ENCODE results near the gene LRRC32.
"Not testable (repeated sequence)": the region's sequence is repeated elsewhere in the genome, so short reads cannot be mapped to it uniquely, and the experiment has no call there.

The LRRC32 gene

DNA sequence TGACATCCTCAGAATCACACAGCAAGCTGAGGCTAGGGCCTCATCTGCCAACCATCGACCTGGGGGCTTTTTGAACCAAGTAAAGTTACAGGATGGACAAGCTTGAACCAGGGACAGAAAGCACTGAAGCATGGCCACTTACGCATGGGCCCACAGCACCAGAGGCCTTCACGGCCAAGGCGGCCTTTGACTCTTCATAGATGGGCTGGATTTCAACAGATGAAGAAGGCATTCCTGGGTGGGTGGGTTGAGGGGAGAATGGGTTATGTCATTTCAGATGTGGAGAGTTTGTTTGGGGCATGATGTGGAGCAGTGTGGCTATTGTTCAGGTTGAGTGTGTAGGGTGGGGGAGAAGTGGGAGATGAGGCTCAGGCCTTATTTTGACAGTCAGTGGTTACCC lies 60.2 kb downstream of the LRRC32 start:
- H3K4me3 ChIP-seq (ENCODE audit: low read length, poor library complexity, severe bottlenecking): no peak overlapping the region
- H3K9me2 ChIP-seq (replicated peaks; ENCODE audit: low read depth, low read length): no peaks in the 10 kb centered on the region
- H3K4me2 ChIP-seq (ENCODE audit: low read depth, low read length, poor library complexity, severe bottlenecking): no peak overlapping the region
- no peaks in the 10 kb centered on the region for H3K79me2 ChIP-seq (ENCODE audit: insufficient read depth, low read length)
- no peaks in the 10 kb centered on the region for H3K27me3 ChIP-seq (ENCODE audit: insufficient read depth, low read length, poor library complexity, severe bottlenecking)
- H4K20me1 ChIP-seq (ENCODE audit: insufficient read depth, low read length, poor library complexity, severe bottlenecking): no peaks in the 10 kb centered on the region
- H3K4me1 ChIP-seq (ENCODE audit: insufficient read depth, low read length, poor library complexity, severe bottlenecking): no peaks in the 10 kb centered on the region
- H3K9ac ChIP-seq (ENCODE audit: low read depth, low read length, poor library complexity, severe bottlenecking): no peak overlapping the region
- H3K36me3 ChIP-seq (ENCODE audit: insufficient read depth, low read length): no peaks in the 10 kb centered on the region
- H3K9me3 ChIP-seq (ENCODE audit: insufficient read depth, low read depth, low read length): no peaks in the 10 kb centered on the region
- H3F3A ChIP-seq (ENCODE audit: low read depth): no peaks in the 10 kb centered on the region
- H2AFZ ChIP-seq (ENCODE audit: low read length): no peak overlapping the region
- TF ChIP-seq, protein P1, sequence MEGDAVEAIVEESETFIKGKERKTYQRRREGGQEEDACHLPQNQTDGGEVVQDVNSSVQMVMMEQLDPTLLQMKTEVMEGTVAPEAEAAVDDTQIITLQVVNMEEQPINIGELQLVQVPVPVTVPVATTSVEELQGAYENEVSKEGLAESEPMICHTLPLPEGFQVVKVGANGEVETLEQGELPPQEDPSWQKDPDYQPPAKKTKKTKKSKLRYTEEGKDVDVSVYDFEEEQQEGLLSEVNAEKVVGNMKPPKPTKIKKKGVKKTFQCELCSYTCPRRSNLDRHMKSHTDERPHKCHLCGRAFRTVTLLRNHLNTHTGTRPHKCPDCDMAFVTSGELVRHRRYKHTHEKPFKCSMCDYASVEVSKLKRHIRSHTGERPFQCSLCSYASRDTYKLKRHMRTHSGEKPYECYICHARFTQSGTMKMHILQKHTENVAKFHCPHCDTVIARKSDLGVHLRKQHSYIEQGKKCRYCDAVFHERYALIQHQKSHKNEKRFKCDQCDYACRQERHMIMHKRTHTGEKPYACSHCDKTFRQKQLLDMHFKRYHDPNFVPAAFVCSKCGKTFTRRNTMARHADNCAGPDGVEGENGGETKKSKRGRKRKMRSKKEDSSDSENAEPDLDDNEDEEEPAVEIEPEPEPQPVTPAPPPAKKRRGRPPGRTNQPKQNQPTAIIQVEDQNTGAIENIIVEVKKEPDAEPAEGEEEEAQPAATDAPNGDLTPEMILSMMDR (conservative IDR thresholded peaks at IDR 0.05; ENCODE audit: low read length): no peak
- no peak for TF ChIP-seq EZH2phosphoT487 (IDR thresholded peaks at IDR 0.05; ENCODE audit: borderline replicate concordance)

DNA sequence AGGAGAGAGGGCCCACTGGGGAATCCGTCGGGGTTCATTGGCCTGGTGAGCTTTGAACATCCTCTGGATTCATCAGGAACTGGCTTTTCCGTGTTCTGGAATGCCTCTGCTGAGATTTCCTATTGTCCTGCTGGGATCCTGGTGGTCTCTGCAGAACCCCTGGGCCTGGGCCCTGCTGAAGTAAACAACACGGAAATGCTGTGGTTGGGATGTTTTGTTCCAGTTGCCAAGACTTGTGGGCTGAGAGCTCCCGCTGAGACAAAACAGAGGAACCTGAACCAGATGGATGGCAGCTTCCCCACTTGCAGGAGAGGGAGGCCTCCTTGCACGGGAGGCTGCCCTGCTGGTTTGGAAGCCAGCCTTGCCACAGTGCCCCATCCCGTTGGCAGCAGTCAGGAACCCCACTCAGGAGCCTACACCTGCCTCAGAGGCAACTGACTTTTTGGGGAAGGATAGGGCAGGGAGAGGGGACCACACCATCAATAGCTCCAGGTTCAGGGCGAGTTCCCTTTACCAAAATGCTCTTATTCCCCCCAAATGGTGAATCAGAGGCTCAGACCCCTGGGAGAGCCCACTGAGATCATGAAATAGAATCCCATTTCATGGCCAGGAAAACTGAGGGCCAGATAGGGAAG lies 60.7 kb downstream of the LRRC32 start:
- Histone ChIP-seq H3K4me1 (ENCODE audit: insufficient read depth, low read length, poor library complexity, severe bottlenecking) (no peaks in the 10 kb centered on the region), H3K9ac (ENCODE audit: low read depth, low read length, poor library complexity, severe bottlenecking) (no peak overlapping the region), H3K36me3 (ENCODE audit: insufficient read depth, low read length) (no peaks in the 10 kb centered on the region), H2AFZ (ENCODE audit: low read length) (no peak overlapping the region), H3K4me3 (ENCODE audit: low read length, poor library complexity, severe bottlenecking) (no peak overlapping the region), H3K4me2 (ENCODE audit: low read depth, low read length, poor library complexity, severe bottlenecking) (no peak overlapping the region), H3K27me3 (ENCODE audit: insufficient read depth, low read length, poor library complexity, severe bottlenecking) (no peaks in the 10 kb centered on the region), H3K79me2 (ENCODE audit: insufficient read depth, low read length) (no peaks in the 10 kb centered on the region), H3F3A (ENCODE audit: low read depth) (no peaks in the 10 kb centered on the region), H3K9me2 (replicated peaks; ENCODE audit: low read depth, low read length) (no peaks in the 10 kb centered on the region), H3K9me3 (ENCODE audit: insufficient read depth, low read depth, low read length) (no peaks in the 10 kb centered on the region), H4K20me1 (ENCODE audit: insufficient read depth, low read length, poor library complexity, severe bottlenecking) (no peaks in the 10 kb centered on the region)
- no peak for TF ChIP-seq EZH2phosphoT487 (IDR thresholded peaks at IDR 0.05; ENCODE audit: borderline replicate concordance)
- TF ChIP-seq, protein P1 (conservative IDR thresholded peaks at IDR 0.05; ENCODE audit: low read length): no peak

DNA sequence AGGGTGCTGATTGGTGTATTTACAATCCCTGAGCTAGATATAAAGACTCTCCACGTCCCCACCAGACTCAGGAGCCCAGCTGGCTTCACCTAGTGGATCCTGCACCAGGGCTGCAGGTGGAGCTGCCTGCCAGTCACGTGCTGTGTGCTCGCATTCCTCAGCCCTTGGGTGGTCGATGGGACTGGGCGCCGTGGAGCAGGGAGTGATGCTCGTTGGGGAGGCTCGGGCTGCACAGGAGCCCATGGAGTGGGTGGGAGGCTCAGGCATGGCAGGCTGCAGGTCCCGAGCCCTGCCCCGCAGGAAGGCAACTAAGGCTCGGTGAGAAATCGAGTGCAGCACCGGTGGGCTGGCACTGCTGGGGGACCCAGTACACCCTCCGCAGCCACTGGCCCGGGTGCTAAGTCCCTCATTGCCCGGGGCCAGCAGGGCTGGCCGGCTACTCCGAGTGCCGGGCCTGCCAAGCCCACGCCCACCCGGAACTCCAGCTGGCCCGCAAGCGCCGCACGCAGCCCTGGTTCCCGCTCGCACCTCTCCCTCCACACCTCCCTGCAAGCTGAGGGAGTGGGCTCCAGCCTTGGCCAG lies 61.6 kb downstream of the LRRC32 start:
- not testable (repeated sequence) for H3K4me1 ChIP-seq (ENCODE audit: insufficient read depth, low read length, poor library complexity, severe bottlenecking); H3K4me3 ChIP-seq (ENCODE audit: low read length, poor library complexity, severe bottlenecking); H3F3A ChIP-seq (ENCODE audit: low read depth); H2AFZ ChIP-seq (ENCODE audit: low read length); H4K20me1 ChIP-seq (ENCODE audit: insufficient read depth, low read length, poor library complexity, severe bottlenecking); H3K36me3 ChIP-seq (ENCODE audit: insufficient read depth, low read length); H3K9me2 ChIP-seq (replicated peaks; ENCODE audit: low read depth, low read length); H3K4me2 ChIP-seq (ENCODE audit: low read depth, low read length, poor library complexity, severe bottlenecking); H3K79me2 ChIP-seq (ENCODE audit: insufficient read depth, low read length); H3K27me3 ChIP-seq (ENCODE audit: insufficient read depth, low read length, poor library complexity, severe bottlenecking); H3K9me3 ChIP-seq (ENCODE audit: insufficient read depth, low read depth, low read length); H3K9ac ChIP-seq (ENCODE audit: low read depth, low read length, poor library complexity, severe bottlenecking)

DNA sequence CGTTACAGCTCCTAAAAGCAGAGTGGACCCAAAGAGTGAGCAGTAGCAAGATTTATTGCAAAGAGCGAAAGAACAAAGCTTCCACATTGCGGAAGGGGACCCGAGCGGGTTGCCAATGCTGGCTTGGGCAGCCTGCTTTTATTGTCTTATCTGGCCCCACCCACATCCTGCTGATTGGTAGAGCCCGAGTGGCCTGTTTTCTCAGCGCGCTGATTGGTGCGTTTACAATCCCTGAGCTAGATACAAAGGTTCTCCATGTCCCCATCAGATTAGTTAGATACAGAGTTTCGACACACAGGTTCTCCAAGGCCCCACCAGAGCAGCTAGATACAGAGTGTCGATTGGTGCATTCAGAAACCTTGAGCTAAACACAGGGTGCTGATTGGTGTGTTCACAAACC lies 62.3 kb downstream of the LRRC32 start:
- not testable (repeated sequence) for H3K9ac ChIP-seq (ENCODE audit: low read depth, low read length, poor library complexity, severe bottlenecking); H3K27me3 ChIP-seq (ENCODE audit: insufficient read depth, low read length, poor library complexity, severe bottlenecking); H3K4me2 ChIP-seq (ENCODE audit: low read depth, low read length, poor library complexity, severe bottlenecking); H3F3A ChIP-seq (ENCODE audit: low read depth); H3K79me2 ChIP-seq (ENCODE audit: insufficient read depth, low read length); H3K9me2 ChIP-seq (replicated peaks; ENCODE audit: low read depth, low read length); H3K9me3 ChIP-seq (ENCODE audit: insufficient read depth, low read depth, low read length); H3K4me1 ChIP-seq (ENCODE audit: insufficient read depth, low read length, poor library complexity, severe bottlenecking); H3K4me3 ChIP-seq (ENCODE audit: low read length, poor library complexity, severe bottlenecking); H2AFZ ChIP-seq (ENCODE audit: low read length); H4K20me1 ChIP-seq (ENCODE audit: insufficient read depth, low read length, poor library complexity, severe bottlenecking); H3K36me3 ChIP-seq (ENCODE audit: insufficient read depth, low read length)
